Measurements from ENCODE around the gene SF3B2.
"Not testable (repeated sequence)": the region's sequence is repeated elsewhere in the genome, so short reads cannot be mapped to it uniquely, and the experiment has no call there.

The SF3B2 gene

DNA sequence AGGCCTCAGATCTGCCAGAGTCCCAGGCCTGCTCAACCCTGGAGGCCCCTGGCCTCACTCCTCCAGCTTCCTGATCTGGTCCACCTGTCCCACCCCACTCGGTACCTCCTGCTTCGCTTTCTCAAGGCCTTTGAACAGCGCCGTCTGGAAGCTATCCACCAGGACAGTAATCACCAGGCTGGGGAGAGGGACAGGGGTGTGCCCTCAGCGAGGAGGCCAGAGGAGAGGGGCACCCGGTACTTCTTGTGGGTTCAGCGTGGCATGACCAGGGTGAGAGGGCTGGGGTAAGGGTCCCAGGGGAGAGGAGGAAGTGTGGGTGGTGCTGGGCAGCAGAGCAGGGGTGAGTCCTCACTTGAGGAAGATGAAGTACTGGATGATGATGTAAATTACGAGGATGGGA lies 32.0 kb upstream of the SF3B2 start:
- no peak overlapping the region for H3K4me3 ChIP-seq (ENCODE audit: extremely low read depth, insufficient read depth, low read length, poor library complexity, severe bottlenecking)
- no peaks in the 10 kb centered on the region for H3K36me3 ChIP-seq (ENCODE audit: control insufficient read depth, insufficient read depth, low read length)
- 77 to 78% methylated on average over 7 to 8 of the region's 8 CpGs for WGBS, 2 experiments (ENCODE audit: insufficient coverage in 2 of 2)

DNA sequence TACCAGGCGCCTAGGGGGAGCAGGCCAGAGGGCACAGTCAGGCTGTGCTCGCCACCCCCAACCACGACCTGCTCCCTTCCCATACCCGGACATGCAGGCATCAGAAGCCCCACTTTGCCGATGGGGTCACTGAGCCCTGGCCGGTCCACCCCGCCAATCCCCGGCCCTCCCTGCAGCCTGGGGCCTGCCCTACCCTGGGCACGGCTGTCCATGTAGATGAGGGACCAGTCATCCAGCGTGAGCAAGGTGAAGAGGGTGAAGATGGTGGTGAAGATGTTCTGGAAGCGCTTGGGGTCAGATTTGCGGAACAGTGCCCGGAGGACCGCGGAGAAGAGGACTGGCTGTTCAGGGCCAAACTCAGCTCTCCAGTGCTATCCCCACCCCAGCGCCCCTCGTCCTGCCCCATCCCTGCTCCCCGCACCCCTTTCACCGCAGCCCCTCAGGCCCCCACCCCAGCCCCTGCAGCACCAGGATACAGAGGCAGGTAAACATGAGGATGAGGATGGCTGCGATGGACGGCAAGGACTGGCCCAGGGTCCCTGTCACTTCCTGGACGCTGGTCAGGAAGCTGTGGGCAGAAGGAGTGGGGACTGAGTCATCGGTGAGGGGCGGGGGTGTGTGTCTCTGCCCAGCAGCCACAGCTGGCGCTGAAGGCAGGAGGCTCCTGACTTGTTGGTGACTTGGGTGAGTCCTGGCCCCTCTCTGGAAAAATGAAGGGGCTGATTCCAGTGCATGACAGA lies 31.4 kb upstream of the SF3B2 start:
- H3K4me3 ChIP-seq (ENCODE audit: extremely low read depth, insufficient read depth, low read length, poor library complexity, severe bottlenecking): no peak overlapping the region
- H3K27ac ChIP-seq (ENCODE audit: low read depth, low read length, severe bottlenecking): no peak overlapping the region
- H3K36me3 ChIP-seq (ENCODE audit: control insufficient read depth, insufficient read depth, low read length): no peaks in the 10 kb centered on the region
- H3K4me1 ChIP-seq (ENCODE audit: control insufficient read depth, insufficient read depth, low read length, poor library complexity, severe bottlenecking): peaks cover 27% of the 10 kb centered on the region
- 82 to 83% methylated on average over 16 of the region's 25 CpGs for WGBS, 2 experiments (ENCODE audit: insufficient coverage in 2 of 2)
- H3K9me3 ChIP-seq (ENCODE audit: control insufficient read depth, low read length): no peaks in the 10 kb centered on the region

More for the DNA sequence above, 32.0 kb upstream of the SF3B2 start:
- Histone ChIP-seq H3K9me3 (ENCODE audit: control insufficient read depth, low read length) (no peaks in the 10 kb centered on the region), H3K27ac (ENCODE audit: low read depth, low read length, severe bottlenecking) (no peak overlapping the region), H3K4me1 (ENCODE audit: control insufficient read depth, insufficient read depth, low read length, poor library complexity, severe bottlenecking) (peaks cover 33% of the 10 kb centered on the region)

DNA sequence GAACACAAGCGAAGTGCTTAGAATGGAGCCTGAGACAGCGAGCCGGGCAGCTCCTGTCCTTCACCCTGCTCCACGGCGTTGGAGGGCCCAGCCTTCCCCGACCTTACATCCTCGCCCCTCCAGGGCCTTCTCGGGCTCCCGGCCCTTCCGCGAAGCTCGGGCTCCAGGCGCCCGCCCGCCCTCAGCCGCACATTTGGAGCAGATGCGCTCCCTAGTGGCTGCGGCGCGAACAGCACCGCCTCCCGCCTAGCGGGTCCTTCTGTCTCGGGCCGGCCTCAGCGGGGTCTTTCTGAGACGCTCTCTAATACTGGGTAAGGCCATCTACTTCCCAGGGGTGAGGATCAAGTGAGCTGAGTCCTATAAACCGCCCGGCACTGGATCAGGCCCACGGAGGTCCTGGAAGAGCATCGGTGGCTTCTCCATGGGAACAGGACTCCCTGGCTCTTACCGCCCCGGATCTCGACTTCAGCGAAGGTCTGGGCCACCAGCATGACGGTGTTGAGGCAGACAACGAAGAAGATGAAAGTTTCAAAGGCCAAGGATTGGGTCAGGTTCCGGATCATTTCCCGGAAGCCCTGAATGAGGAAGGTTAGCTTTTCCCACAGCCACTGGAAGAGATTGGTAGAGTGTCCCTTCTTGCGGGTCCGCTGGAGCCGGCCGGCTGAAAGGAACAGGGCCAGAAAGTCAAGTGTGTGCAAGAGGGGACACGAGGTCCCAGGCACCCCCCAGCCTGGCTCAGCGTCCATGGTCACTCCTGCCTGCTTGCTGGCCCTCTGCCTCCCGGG lies 29.6 kb upstream of the SF3B2 start:
- peaks cover 19% of the 10 kb centered on the region for H3K4me1 ChIP-seq (ENCODE audit: control insufficient read depth, insufficient read depth, low read length, poor library complexity, severe bottlenecking)
- H3K36me3 ChIP-seq (ENCODE audit: control insufficient read depth, insufficient read depth, low read length): no peaks in the 10 kb centered on the region
- H3K27ac ChIP-seq (ENCODE audit: low read depth, low read length, severe bottlenecking): no peak overlapping the region
- 32 to 33% methylated on average over 45 to 46 of the region's 46 CpGs for WGBS, 2 experiments (ENCODE audit: insufficient coverage in 2 of 2)
- no peak overlapping the region for H3K4me3 ChIP-seq (ENCODE audit: extremely low read depth, insufficient read depth, low read length, poor library complexity, severe bottlenecking)
- H3K9me3 ChIP-seq (ENCODE audit: control insufficient read depth, low read length): no peaks in the 10 kb centered on the region

DNA sequence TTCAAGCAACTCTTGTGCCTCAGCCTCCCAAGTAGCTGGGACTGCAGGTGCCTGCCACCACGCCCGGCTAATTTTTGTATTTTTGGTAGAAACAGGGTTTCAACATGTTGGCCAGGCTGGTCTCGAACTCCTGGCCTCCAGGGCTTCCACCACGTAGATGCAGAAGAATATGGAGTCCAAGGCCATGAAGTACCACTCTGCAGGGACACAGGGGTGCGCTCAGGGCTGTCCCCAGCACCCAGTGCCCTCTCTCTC lies 29.1 kb upstream of the SF3B2 start:
- H3K4me3 ChIP-seq (ENCODE audit: extremely low read depth, insufficient read depth, low read length, poor library complexity, severe bottlenecking); H3K27ac ChIP-seq (ENCODE audit: low read depth, low read length, severe bottlenecking); H3K36me3 ChIP-seq (ENCODE audit: control insufficient read depth, insufficient read depth, low read length); H3K9me3 ChIP-seq (ENCODE audit: control insufficient read depth, low read length): not testable (repeated sequence)
- 79 to 90% methylated on average over 5 of the region's 5 CpGs for WGBS, 2 experiments (ENCODE audit: insufficient coverage in 2 of 2)
- H3K4me1 ChIP-seq (ENCODE audit: control insufficient read depth, insufficient read depth, low read length, poor library complexity, severe bottlenecking): peaks cover 19% of the 10 kb centered on the region

- WGBS, 2 experiments (ENCODE audit: insufficient coverage in 2 of 2): 90% methylated on average over 17 to 18 of the region's 18 CpGs
- no peaks in the 10 kb centered on the region for H3K36me3 ChIP-seq (ENCODE audit: control insufficient read depth, insufficient read depth, low read length)
- H3K27ac ChIP-seq (ENCODE audit: low read depth, low read length, severe bottlenecking): no peak within 1 kb of the TSS
- no peak within 1 kb of the TSS for H3K4me3 ChIP-seq (ENCODE audit: extremely low read depth, insufficient read depth, low read length, poor library complexity, severe bottlenecking)
- no peaks in the 10 kb centered on the region for H3K9me3 ChIP-seq (ENCODE audit: control insufficient read depth, low read length)
- H3K4me1 ChIP-seq (ENCODE audit: control insufficient read depth, insufficient read depth, low read length, poor library complexity, severe bottlenecking): peaks cover 13% of the 10 kb centered on the region
These were observed 26.1 kb upstream of the SF3B2 start, which contains the start of gene CATSPER1 for GRCh38 chr11:66026017-66026529. Gene CATSPER1, minus strand, starts transcription at chr11:66026479. Its CDS starts 100 bp downstream, at chr11:66026379.

DNA sequence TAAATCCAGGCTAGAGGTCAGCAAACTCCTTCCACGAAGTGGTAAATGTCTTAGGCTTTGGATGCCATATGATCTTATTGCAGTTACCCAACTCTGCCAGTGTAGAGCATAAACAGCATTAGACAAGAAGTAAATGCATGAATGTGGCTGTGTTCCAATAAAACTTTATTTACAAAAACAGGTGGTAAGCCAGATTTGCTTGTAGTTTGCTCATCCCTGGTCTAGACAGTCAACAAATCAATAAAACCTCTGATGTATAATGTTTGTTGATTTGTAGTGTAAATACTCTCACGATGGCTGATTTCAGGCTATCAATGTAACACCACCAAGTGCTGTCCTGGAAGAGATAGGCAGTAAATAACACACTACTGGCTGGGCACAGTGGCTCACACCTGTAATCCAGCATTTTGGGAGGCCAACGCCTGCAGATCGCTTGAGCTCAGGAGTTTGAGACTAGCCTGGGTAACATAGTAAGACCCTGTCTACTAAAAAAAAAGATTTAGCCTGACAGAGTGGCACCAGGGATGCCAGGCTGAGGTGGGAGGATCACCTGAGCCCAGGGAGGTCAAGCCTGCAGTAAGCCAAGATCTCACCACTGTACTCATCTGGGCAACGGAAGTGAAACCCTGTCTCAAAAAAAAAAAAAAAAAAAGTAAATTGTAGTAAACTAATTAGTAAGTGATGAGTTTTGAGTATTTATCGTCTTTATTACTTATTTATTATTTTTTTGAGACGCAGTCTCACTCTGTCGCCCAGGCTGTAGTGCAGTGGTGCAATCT lies 19.0 kb upstream of the SF3B2 start:
- H3K4me3 ChIP-seq (ENCODE audit: extremely low read depth, insufficient read depth, low read length, poor library complexity, severe bottlenecking): no peak overlapping the region
- no peaks in the 10 kb centered on the region for H3K4me1 ChIP-seq (ENCODE audit: control insufficient read depth, insufficient read depth, low read length, poor library complexity, severe bottlenecking)
- H3K36me3 ChIP-seq (ENCODE audit: control insufficient read depth, insufficient read depth, low read length): no peaks in the 10 kb centered on the region
- no peaks in the 10 kb centered on the region for H3K9me3 ChIP-seq (ENCODE audit: control insufficient read depth, low read length)
- WGBS, 2 experiments (ENCODE audit: insufficient coverage in 2 of 2): 87 to 92% methylated on average over 3 to 6 of the region's 8 CpGs
- H3K27ac ChIP-seq (ENCODE audit: low read depth, low read length, severe bottlenecking): no peak overlapping the region

DNA sequence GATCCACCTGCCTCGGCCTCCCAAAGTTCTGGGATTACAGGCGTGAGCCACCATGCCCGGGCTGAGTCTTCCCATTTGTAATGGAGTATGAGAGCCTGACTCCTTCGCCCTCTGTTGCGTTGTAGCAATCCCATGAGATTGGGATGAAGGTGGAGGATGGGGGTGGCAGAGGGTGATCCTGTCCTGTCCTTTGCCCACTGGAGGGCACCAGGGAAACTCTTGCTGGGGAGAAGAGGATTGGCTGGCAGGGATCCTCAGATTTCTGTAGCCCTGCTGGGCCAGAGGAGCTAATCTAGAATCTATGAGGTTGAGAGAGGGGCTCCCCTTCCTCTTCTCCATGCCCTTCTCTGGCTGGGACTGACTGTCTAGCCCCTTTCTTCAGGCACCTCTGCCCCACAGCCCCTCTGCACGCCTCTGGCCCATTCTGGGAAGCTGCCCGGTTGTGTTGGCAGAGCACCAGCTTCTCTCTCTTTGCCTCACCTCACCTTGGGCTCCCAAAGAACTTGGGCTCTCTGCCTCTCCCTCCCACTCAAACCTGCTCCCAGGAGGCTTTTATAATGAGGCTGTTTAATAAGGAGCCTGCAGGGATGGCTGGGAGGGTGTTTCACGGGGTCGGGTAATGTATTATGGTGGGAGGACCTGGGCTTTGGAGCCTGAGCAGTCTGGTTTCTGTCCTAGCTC lies 16.4 kb upstream of the SF3B2 start:
- no peak overlapping the region for H3K27ac ChIP-seq (ENCODE audit: low read depth, low read length, severe bottlenecking)
- H3K4me3 ChIP-seq (ENCODE audit: extremely low read depth, insufficient read depth, low read length, poor library complexity, severe bottlenecking): no peak overlapping the region
- no peaks in the 10 kb centered on the region for H3K4me1 ChIP-seq (ENCODE audit: control insufficient read depth, insufficient read depth, low read length, poor library complexity, severe bottlenecking)
- H3K9me3 ChIP-seq (ENCODE audit: control insufficient read depth, low read length): no peaks in the 10 kb centered on the region
- no peaks in the 10 kb centered on the region for H3K36me3 ChIP-seq (ENCODE audit: control insufficient read depth, insufficient read depth, low read length)
- 86 to 87% methylated on average over 2 to 5 of the region's 9 CpGs for WGBS, 2 experiments (ENCODE audit: insufficient coverage in 2 of 2)

- Histone ChIP-seq H3K36me3 (ENCODE audit: control insufficient read depth, insufficient read depth, low read length) (no peaks in the 10 kb centered on the region), H3K4me1 (ENCODE audit: control insufficient read depth, insufficient read depth, low read length, poor library complexity, severe bottlenecking) (no peaks in the 10 kb centered on the region), H3K9me3 (ENCODE audit: control insufficient read depth, low read length) (no peaks in the 10 kb centered on the region), H3K4me3 (ENCODE audit: extremely low read depth, insufficient read depth, low read length, poor library complexity, severe bottlenecking) (no peak overlapping the region), H3K27ac (ENCODE audit: low read depth, low read length, severe bottlenecking) (no peak overlapping the region)
- WGBS, 2 experiments (ENCODE audit: insufficient coverage in 2 of 2): 82 to 89% methylated on average over 1 to 4 of the region's 5 CpGs
These were observed 15.8 kb upstream of the SF3B2 start for GRCh38 chr11:66036334-66036710.

GRCh38 chr11:66037327-66037726 lies 14.8 kb upstream of the SF3B2 start:
- Histone ChIP-seq H3K27ac (ENCODE audit: low read depth, low read length, severe bottlenecking) (no peak overlapping the region), H3K9me3 (ENCODE audit: control insufficient read depth, low read length) (no peaks in the 10 kb centered on the region), H3K36me3 (ENCODE audit: control insufficient read depth, insufficient read depth, low read length) (no peaks in the 10 kb centered on the region), H3K4me3 (ENCODE audit: extremely low read depth, insufficient read depth, low read length, poor library complexity, severe bottlenecking) (no peak overlapping the region), H3K4me1 (ENCODE audit: control insufficient read depth, insufficient read depth, low read length, poor library complexity, severe bottlenecking) (no peaks in the 10 kb centered on the region)
- WGBS, 2 experiments (ENCODE audit: insufficient coverage in 2 of 2): 87 to 97% methylated on average over 3 of the region's 3 CpGs

GRCh38 chr11:66039765-66040164 lies 12.4 kb upstream of the SF3B2 start:
- Histone ChIP-seq H3K9me3 (ENCODE audit: control insufficient read depth, low read length) (no peaks in the 10 kb centered on the region), H3K4me1 (ENCODE audit: control insufficient read depth, insufficient read depth, low read length, poor library complexity, severe bottlenecking) (no peaks in the 10 kb centered on the region), H3K27ac (ENCODE audit: low read depth, low read length, severe bottlenecking) (no peak overlapping the region), H3K36me3 (ENCODE audit: control insufficient read depth, insufficient read depth, low read length) (no peaks in the 10 kb centered on the region), H3K4me3 (ENCODE audit: extremely low read depth, insufficient read depth, low read length, poor library complexity, severe bottlenecking) (no peak overlapping the region)
- 92 to 93% methylated on average over 3 of the region's 3 CpGs for whole genome bisulfite sequencing, 2 experiments (ENCODE audit: insufficient coverage in 2 of 2)

Data from mesodermal cell (in vitro differentiated cells).